ENCODE data around the gene TBC1D22A. TPM values are rescaled to one million over a fixed set of nuclear protein-coding genes. Genes with fewer than 3 reads are reported as not detected.

TBC1D22A gene
- polyA plus RNA-seq, 1 donor from 2014 or later = 9.3 TPM

DNA sequence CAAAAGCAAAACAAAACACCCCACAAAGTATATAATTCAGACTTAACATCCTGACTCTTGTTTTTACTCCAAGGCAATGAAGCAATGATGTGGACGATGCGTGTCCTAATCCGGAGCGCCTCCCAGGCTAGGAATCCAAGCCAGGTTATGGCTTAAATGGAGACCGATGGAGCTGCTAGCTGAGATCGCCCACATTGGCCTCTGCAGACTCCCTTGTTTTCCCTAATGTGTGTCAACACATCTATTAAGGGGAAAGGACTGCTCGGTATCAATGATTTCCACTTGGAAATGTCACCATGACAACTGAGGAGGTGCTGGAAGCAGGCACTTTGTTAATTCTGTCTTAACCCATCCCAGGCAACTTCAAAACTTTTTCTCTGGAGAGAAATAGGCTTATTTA is 311.7 kb downstream of the TBC1D22A start:
- no peak overlapping the region for H2AFZ ChIP-seq (ENCODE audit: low read depth, low read length)
- no peaks in the 10 kb centered on the region for H3K9me2 ChIP-seq (ENCODE audit: insufficient read depth, low read length)
- no peak overlapping the region for H3K4me3 ChIP-seq (ENCODE audit: low read length)
- TF ChIP-seq EP300 (conservative IDR thresholded peaks at IDR 0.05; ENCODE audit: poor library complexity, severe bottlenecking) = no peak
- H4K20me1 ChIP-seq (ENCODE audit: insufficient read depth) = no peaks in the 10 kb centered on the region
- H3K27ac ChIP-seq (ENCODE audit: low read length) = no peak overlapping the region
- no peaks in the 10 kb centered on the region for H3K36me3 ChIP-seq (ENCODE audit: insufficient read depth, low read length)
- no peaks in the 10 kb centered on the region for H3K9me3 ChIP-seq (ENCODE audit: low read length)
- no peak overlapping the region for H3K9ac ChIP-seq (ENCODE audit: low read length)
- H3K27me3 ChIP-seq (ENCODE audit: insufficient read depth, low read depth, low read length) = no peaks in the 10 kb centered on the region
- H3F3A ChIP-seq (ENCODE audit: insufficient read depth, low read length, poor library complexity, severe bottlenecking) = no peaks in the 10 kb centered on the region
- no peak overlapping the region for H3K4me2 ChIP-seq (ENCODE audit: low read length)
- H3K79me2 ChIP-seq (replicated peaks; ENCODE audit: insufficient read depth, low read length) = no peaks in the 10 kb centered on the region

DNA sequence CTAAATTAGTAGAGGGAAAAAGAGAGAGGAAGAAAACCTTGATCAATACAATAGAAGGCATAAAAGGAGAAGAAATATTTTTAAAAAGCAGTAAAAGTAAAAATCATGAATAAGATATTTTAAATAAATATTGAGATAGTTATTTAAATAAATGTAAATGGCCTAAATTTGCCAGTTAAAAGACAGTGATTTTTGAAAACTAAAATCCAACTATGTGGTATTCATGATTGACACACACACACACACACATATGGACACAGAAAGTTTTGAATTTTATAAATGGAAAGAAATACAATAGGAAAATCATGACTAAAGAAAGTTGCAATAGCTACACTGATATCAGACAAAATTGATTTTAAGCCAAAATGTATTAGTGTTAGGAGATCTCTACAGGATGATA is 313.1 kb downstream of the TBC1D22A start:
- Histone ChIP-seq H3K9me2 (ENCODE audit: insufficient read depth, low read length) (no peaks in the 10 kb centered on the region), H2AFZ (ENCODE audit: low read depth, low read length) (no peak overlapping the region), H3K4me2 (ENCODE audit: low read length) (no peak overlapping the region), H3K36me3 (ENCODE audit: insufficient read depth, low read length) (no peaks in the 10 kb centered on the region), H3K9me3 (ENCODE audit: low read length) (no peaks in the 10 kb centered on the region), H3K4me3 (ENCODE audit: low read length) (no peak overlapping the region), H3F3A (ENCODE audit: insufficient read depth, low read length, poor library complexity, severe bottlenecking) (no peaks in the 10 kb centered on the region), H3K9ac (ENCODE audit: low read length) (no peak overlapping the region), H3K79me2 (replicated peaks; ENCODE audit: insufficient read depth, low read length) (no peaks in the 10 kb centered on the region), H4K20me1 (ENCODE audit: insufficient read depth) (no peaks in the 10 kb centered on the region), H3K27me3 (ENCODE audit: insufficient read depth, low read depth, low read length) (no peaks in the 10 kb centered on the region), H3K27ac (ENCODE audit: low read length) (no peak overlapping the region)
- TF ChIP-seq EZH2 (IDR thresholded peaks at IDR 0.05; ENCODE audit: borderline replicate concordance, insufficient read depth, low read length, poor library complexity, severe bottlenecking) = no peak
- no peak for TF ChIP-seq MXI1 (conservative IDR thresholded peaks at IDR 0.05; ENCODE audit: poor library complexity, severe bottlenecking)
- TF ChIP-seq, protein P1, sequence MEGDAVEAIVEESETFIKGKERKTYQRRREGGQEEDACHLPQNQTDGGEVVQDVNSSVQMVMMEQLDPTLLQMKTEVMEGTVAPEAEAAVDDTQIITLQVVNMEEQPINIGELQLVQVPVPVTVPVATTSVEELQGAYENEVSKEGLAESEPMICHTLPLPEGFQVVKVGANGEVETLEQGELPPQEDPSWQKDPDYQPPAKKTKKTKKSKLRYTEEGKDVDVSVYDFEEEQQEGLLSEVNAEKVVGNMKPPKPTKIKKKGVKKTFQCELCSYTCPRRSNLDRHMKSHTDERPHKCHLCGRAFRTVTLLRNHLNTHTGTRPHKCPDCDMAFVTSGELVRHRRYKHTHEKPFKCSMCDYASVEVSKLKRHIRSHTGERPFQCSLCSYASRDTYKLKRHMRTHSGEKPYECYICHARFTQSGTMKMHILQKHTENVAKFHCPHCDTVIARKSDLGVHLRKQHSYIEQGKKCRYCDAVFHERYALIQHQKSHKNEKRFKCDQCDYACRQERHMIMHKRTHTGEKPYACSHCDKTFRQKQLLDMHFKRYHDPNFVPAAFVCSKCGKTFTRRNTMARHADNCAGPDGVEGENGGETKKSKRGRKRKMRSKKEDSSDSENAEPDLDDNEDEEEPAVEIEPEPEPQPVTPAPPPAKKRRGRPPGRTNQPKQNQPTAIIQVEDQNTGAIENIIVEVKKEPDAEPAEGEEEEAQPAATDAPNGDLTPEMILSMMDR (IDR thresholded peaks at IDR 0.05; ENCODE audit: poor library complexity, severe bottlenecking) = no peak
- no peak for TF ChIP-seq EP300 (conservative IDR thresholded peaks at IDR 0.05; ENCODE audit: poor library complexity, severe bottlenecking)
- TF ChIP-seq SMC3 (conservative IDR thresholded peaks at IDR 0.05; ENCODE audit: poor library complexity) = no peak
- no peak for TF ChIP-seq POLR2AphosphoS5 (IDR thresholded peaks at IDR 0.05)
- no peak for TF ChIP-seq RAD21 (conservative IDR thresholded peaks at IDR 0.05)
- TF ChIP-seq, protein P2, sequence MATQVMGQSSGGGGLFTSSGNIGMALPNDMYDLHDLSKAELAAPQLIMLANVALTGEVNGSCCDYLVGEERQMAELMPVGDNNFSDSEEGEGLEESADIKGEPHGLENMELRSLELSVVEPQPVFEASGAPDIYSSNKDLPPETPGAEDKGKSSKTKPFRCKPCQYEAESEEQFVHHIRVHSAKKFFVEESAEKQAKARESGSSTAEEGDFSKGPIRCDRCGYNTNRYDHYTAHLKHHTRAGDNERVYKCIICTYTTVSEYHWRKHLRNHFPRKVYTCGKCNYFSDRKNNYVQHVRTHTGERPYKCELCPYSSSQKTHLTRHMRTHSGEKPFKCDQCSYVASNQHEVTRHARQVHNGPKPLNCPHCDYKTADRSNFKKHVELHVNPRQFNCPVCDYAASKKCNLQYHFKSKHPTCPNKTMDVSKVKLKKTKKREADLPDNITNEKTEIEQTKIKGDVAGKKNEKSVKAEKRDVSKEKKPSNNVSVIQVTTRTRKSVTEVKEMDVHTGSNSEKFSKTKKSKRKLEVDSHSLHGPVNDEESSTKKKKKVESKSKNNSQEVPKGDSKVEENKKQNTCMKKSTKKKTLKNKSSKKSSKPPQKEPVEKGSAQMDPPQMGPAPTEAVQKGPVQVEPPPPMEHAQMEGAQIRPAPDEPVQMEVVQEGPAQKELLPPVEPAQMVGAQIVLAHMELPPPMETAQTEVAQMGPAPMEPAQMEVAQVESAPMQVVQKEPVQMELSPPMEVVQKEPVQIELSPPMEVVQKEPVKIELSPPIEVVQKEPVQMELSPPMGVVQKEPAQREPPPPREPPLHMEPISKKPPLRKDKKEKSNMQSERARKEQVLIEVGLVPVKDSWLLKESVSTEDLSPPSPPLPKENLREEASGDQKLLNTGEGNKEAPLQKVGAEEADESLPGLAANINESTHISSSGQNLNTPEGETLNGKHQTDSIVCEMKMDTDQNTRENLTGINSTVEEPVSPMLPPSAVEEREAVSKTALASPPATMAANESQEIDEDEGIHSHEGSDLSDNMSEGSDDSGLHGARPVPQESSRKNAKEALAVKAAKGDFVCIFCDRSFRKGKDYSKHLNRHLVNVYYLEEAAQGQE (IDR thresholded peaks at IDR 0.05; ENCODE audit: borderline replicate concordance) = no peak
- no peak for TF ChIP-seq TAF1 (IDR thresholded peaks at IDR 0.05; ENCODE audit: low read depth)

DNA sequence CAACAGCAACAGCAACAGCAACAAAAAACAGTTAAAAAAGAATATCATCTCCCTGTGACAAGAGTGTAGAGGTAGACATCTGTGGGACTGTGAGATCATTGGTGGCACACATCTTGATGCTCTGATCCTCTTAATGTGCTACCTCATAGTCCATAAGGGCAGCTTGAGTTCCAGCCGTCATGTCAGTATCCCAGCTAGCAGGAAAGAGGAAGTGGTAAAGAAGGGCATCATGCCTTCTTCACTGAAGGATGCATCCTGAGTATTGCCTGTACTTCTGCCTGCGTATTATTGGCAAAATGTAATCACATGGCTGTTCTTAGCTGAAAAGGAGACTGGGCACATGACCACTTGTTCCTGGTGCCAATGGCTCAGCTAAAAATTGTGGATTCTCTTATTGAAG is 314.3 kb downstream of the TBC1D22A start:
- Histone ChIP-seq H3K27me3 (ENCODE audit: insufficient read depth, low read depth, low read length) (no peaks in the 10 kb centered on the region), H2AFZ (ENCODE audit: low read depth, low read length) (no peak overlapping the region), H3K9me3 (ENCODE audit: low read length) (no peaks in the 10 kb centered on the region), H3K79me2 (replicated peaks; ENCODE audit: insufficient read depth, low read length) (no peaks in the 10 kb centered on the region), H3K9me2 (ENCODE audit: insufficient read depth, low read length) (no peaks in the 10 kb centered on the region), H3K27ac (ENCODE audit: low read length) (no peak overlapping the region), H3K9ac (ENCODE audit: low read length) (no peak overlapping the region), H4K20me1 (ENCODE audit: insufficient read depth) (no peaks in the 10 kb centered on the region), H3K4me2 (ENCODE audit: low read length) (no peak overlapping the region), H3K36me3 (ENCODE audit: insufficient read depth, low read length) (no peaks in the 10 kb centered on the region), H3K4me3 (ENCODE audit: low read length) (no peak overlapping the region), H3F3A (ENCODE audit: insufficient read depth, low read length, poor library complexity, severe bottlenecking) (no peaks in the 10 kb centered on the region)
- no peak for TF ChIP-seq MXI1 (conservative IDR thresholded peaks at IDR 0.05; ENCODE audit: poor library complexity, severe bottlenecking)
- TF ChIP-seq, protein P1 (IDR thresholded peaks at IDR 0.05; ENCODE audit: poor library complexity, severe bottlenecking) = no peak
- TF ChIP-seq RAD21 (conservative IDR thresholded peaks at IDR 0.05) = no peak
- TF ChIP-seq EP300 (conservative IDR thresholded peaks at IDR 0.05; ENCODE audit: poor library complexity, severe bottlenecking) = no peak
- no peak for TF ChIP-seq EZH2 (IDR thresholded peaks at IDR 0.05; ENCODE audit: borderline replicate concordance, insufficient read depth, low read length, poor library complexity, severe bottlenecking)
- TF ChIP-seq, protein P2 (IDR thresholded peaks at IDR 0.05; ENCODE audit: borderline replicate concordance) = no peak
- no peak for TF ChIP-seq TAF1 (IDR thresholded peaks at IDR 0.05; ENCODE audit: low read depth)
- TF ChIP-seq POLR2AphosphoS5 (IDR thresholded peaks at IDR 0.05) = no peak
- no peak for TF ChIP-seq SMC3 (conservative IDR thresholded peaks at IDR 0.05; ENCODE audit: poor library complexity)
